ENCODE results near the gene KCTD10. TPM values are rescaled to one million over a fixed set of nuclear protein-coding genes. Genes with fewer than 3 reads are reported as not detected.

Gene KCTD10
- total and polyA plus RNA-seq, 10 of the 15 experiments (the other 5 are each of a cell fraction or from before 2014, with no cell fraction given) = 5.6 to 52.0 (median 34.2) TPM

- Histone ChIP-seq H3K27ac (ENCODE audit: control insufficient read depth, insufficient read depth) (no peak overlapping the region), H3K27me3 (replicated peaks in 1 of 2; ENCODE audit: control insufficient read depth in 2 of 2, insufficient read depth in 2 of 2, low read length in 1 of 2) (no peaks in the 10 kb centered on the region), H2AFZ (ENCODE audit: control insufficient read depth, low read depth, low read length) (no peak overlapping the region), H3K79me2 (ENCODE audit: control insufficient read depth, insufficient read depth, low read length) (no peaks in the 10 kb centered on the region), H3K9ac (ENCODE audit: control insufficient read depth, insufficient read depth, low read length) (no peak overlapping the region), H3K4me2 (ENCODE audit: control insufficient read depth, insufficient read depth) (no peak overlapping the region), H3K9me3 (replicated peaks; ENCODE audit: control insufficient read depth, insufficient read depth, low read length) (no peaks in the 10 kb centered on the region), H4K20me1 (ENCODE audit: control insufficient read depth, insufficient read depth) (no peaks in the 10 kb centered on the region), H3K4me3 (no peak overlapping the region), H3K4me1 (ENCODE audit: control insufficient read depth, insufficient read depth, low read length) (no peaks in the 10 kb centered on the region), H3K36me3 (ENCODE audit: control insufficient read depth in 2 of 2, insufficient read depth in 2 of 2, low read length in 1 of 2) (peaks cover 2 to 13% of the 10 kb centered on the region in 2 experiments)
- DNase-seq (ENCODE audit: low read depth, low spot score) (no peak), FAIRE-seq (no peak), ATAC-seq (peak; percentile 45; the same call in 2 of the 3 replicates)
- ChIA-PET RAD21 (ENCODE audit: unreplicated experiment) (no interaction called here), SMC1A (ENCODE audit: uncharacterized antibody, unreplicated experiment) (interaction anchor here (0.8 kb wide), 1 partner anchor 16 kb away, joined by 3 read pairs; no protein-coding TSS in a partner anchor), CTCF (interaction anchor here (0.9 to 1.1 kb wide), 2 partner anchors 62 to 351 kb away, joined by 3 to 4 read pairs; no protein-coding TSS in a partner anchor), POLR2A (no interaction called here)
- no TSS peak for BruUV-seq (replicated peaks)
- in situ Hi-C loops (cut with MboI) = no loop called here
- intact Hi-C loops (cut with micrococcal nuclease; ENCODE audit: unreplicated experiment) = no loop called here
- TF ChIP-seq BRCA1 (IDR thresholded peaks at IDR 0.05; ENCODE audit: low read depth, low read length) = no peak
- TF ChIP-seq, protein P1, sequence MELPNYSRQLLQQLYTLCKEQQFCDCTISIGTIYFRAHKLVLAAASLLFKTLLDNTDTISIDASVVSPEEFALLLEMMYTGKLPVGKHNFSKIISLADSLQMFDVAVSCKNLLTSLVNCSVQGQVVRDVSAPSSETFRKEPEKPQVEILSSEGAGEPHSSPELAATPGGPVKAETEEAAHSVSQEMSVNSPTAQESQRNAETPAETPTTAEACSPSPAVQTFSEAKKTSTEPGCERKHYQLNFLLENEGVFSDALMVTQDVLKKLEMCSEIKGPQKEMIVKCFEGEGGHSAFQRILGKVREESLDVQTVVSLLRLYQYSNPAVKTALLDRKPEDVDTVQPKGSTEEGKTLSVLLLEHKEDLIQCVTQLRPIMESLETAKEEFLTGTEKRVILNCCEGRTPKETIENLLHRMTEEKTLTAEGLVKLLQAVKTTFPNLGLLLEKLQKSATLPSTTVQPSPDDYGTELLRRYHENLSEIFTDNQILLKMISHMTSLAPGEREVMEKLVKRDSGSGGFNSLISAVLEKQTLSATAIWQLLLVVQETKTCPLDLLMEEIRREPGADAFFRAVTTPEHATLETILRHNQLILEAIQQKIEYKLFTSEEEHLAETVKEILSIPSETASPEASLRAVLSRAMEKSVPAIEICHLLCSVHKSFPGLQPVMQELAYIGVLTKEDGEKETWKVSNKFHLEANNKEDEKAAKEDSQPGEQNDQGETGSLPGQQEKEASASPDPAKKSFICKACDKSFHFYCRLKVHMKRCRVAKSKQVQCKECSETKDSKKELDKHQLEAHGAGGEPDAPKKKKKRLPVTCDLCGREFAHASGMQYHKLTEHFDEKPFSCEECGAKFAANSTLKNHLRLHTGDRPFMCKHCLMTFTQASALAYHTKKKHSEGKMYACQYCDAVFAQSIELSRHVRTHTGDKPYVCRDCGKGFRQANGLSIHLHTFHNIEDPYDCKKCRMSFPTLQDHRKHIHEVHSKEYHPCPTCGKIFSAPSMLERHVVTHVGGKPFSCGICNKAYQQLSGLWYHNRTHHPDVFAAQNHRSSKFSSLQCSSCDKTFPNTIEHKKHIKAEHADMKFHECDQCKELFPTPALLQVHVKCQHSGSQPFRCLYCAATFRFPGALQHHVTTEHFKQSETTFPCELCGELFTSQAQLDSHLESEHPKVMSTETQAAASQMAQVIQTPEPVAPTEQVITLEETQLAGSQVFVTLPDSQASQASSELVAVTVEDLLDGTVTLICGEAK (IDR thresholded peaks at IDR 0.05; ENCODE audit: borderline replicate concordance) = peak; percentile 59; the same call in 1 of the 2 replicates
- TF ChIP-seq HDAC6 (IDR thresholded peaks at IDR 0.05; ENCODE audit: unreplicated experiment) = no peak
Observed at GRCh38 chr12:109495012-109495411, 17.9 kb upstream of the KCTD10 start.
